Prostate gland (tissue), 2 donors: ENCODE results near the gene EIF2S2.

Experiments used
- POLR2AphosphoS5 ChIP-seq: sonication (generic); formaldehyde crosslinking; IDR thresholded peaks from one replicate; pipeline ENCODE4 v1.6.1; 2017; ENCODE audit warnings: antibody characterized with exemption
- TF ChIP-seq, protein P1 (sequence below), 4 experiments: fragments of 200-600 bp in 2 of 4; fragments of 450-650 bp in 2 of 4; sonication (generic) in 2 of 4; IDR thresholded peaks; 1 replicate in 3 of 4; 2 replicates in 1 of 4; pipeline ENCODE4 v1.5.1; 2016 to 2019; ENCODE audit warnings: antibody characterized with exemption in 4 of 4, mild to moderate bottlenecking in 2 of 4, moderate library complexity in 2 of 4

- TF ChIP-seq, protein P1, sequence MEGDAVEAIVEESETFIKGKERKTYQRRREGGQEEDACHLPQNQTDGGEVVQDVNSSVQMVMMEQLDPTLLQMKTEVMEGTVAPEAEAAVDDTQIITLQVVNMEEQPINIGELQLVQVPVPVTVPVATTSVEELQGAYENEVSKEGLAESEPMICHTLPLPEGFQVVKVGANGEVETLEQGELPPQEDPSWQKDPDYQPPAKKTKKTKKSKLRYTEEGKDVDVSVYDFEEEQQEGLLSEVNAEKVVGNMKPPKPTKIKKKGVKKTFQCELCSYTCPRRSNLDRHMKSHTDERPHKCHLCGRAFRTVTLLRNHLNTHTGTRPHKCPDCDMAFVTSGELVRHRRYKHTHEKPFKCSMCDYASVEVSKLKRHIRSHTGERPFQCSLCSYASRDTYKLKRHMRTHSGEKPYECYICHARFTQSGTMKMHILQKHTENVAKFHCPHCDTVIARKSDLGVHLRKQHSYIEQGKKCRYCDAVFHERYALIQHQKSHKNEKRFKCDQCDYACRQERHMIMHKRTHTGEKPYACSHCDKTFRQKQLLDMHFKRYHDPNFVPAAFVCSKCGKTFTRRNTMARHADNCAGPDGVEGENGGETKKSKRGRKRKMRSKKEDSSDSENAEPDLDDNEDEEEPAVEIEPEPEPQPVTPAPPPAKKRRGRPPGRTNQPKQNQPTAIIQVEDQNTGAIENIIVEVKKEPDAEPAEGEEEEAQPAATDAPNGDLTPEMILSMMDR (IDR thresholded peaks at IDR 0.05) = no peak
- TF ChIP-seq POLR2AphosphoS5 = no peak
These were observed 30.1 kb upstream of the EIF2S2 start for GRCh38 chr20:34142121-34142520.
